ENCODE measurements around the gene APPL1.

Gene APPL1, protein sequence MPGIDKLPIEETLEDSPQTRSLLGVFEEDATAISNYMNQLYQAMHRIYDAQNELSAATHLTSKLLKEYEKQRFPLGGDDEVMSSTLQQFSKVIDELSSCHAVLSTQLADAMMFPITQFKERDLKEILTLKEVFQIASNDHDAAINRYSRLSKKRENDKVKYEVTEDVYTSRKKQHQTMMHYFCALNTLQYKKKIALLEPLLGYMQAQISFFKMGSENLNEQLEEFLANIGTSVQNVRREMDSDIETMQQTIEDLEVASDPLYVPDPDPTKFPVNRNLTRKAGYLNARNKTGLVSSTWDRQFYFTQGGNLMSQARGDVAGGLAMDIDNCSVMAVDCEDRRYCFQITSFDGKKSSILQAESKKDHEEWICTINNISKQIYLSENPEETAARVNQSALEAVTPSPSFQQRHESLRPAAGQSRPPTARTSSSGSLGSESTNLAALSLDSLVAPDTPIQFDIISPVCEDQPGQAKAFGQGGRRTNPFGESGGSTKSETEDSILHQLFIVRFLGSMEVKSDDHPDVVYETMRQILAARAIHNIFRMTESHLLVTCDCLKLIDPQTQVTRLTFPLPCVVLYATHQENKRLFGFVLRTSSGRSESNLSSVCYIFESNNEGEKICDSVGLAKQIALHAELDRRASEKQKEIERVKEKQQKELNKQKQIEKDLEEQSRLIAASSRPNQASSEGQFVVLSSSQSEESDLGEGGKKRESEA

DNA sequence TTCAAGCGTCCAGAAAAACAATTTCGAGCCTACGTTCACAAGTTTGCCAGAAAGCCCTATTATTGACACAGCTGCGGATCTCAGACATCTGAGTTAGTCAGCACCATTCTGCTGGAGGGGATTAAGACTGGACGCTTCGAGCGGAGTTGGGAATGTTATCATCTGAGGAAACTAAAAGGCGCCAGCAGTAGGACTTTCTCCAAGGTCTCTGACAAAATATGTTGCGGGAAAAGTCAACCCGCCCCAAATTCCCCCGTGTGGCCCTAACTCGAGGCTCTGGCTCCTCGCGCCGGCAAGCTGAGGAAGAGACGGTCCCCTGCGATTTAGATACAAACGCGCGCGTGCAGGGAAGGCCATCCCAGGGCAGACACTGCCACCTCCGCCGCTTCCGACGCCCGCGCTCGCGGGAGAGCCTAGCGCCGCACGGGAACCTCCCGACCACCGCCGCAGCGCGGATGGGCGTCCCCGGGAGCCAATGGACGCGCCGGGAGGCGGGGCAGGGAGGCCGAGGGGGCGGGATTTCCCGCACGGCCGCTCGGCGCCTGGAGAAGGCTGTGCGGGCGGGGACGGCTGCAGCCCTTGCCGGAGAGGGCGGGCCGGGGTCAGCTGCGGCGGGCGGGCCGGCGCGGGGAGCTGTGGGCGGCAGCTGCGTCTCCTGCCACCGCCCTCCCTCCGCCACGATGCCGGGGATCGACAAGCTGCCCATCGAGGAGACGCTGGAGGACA, at the start of gene APPL1:
APPL1 (plus strand) TSS at position 526 of the 726 bp plus-strand sequence; CDS start at position 681, 155 bp downstream.
- peak; percentile 21 for DNase-seq

DNA sequence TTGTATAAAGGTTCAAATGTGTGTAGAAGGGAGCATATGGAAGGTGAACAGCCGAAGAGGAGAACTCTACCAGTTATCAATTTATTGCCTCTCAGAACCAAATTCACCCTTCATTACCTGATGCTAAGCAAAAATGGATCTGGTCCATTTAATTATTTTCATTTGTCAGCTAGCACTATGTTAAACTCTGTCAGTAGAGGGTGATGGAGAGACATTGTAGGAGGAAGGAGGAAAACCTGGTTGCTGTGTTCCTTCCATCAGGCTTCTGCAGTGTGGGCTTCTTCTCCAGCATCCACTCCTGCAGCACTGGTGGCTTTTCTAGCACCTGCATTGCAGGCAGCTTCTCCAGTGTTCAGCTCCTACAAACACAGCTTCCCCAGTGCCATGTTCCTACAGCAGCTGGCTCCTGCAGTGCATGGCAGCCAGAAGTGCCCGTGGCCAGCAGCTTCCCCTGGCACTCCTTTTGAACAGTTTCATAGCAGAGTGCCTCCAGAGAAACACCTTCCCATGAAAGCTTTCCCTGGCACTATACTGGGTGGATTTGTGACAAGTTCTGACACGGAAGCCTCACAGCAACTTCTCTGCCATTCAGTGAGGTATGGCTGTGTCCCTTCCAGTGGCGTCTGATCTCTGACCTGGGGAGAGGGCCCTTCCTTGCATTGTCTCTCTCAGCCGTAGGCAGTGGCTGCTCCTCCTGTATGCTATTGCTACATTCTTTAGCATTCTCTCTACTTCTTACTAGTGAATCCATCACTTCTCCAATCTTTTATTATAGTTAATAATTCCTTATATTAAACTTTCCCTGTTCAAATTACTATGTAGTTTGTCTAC, 47.7 kb upstream of the APPL1 start:
- DNase-seq: no peak

DNA sequence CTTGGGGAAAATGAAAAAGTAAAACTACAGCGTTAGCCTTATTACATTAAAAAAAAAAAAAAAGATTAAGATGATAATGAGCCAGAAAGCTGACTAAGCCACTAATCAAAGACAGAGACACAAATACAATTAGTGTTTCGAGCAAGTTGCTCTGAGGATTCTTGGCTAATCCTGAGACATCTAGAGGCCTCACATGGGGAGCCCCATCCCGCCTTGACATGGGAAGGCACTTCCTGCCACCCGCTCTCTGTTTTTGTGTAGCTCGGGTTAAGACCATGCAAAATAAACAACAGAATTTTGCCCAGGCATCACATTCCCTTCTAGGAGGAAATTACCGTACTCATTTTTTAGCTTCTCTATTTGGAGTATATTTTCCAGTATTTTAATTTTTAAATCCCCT, 43.0 kb upstream of the APPL1 start:
- DNase-seq: no peak

DNA sequence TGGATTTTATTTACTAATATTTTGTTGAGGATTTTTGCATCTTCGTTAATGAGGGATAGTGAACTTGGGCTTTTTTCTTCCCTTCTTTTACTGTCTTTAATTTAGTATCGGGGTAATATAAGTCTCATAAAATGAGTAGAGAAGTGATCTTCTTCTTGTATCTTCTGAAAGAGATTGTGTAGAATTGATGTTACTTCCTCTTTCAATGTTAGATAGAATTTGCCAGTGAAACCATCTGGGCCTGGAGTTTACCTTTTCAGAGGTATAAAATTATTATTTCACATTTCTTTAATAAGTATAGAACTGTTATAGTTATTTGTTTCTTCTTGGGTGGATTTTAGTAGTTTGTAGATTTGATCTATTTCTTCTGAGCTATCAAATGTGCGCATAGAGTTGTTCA, 35.5 kb upstream of the APPL1 start:
- no peak for DNase-seq

DNA sequence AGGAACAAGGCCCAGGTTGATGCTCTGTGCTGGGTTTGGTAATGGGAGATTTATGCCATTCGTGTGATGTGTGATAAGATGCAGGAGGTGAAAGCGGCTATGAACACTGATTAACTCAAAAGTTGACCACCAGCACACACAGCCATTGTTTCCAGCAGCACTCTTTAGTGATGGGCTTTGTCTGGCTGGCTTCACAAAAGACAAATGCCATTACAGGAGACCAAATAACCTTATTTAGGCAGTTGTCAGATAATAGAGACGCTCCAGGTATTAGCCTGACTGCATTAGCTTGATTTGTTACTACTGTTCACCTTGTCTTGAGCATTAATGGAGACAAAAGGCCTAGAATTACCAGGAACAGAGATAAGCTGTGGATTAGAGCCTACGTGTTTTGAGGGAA, 32.9 kb upstream of the APPL1 start:
- DNase-seq: no peak

DNA sequence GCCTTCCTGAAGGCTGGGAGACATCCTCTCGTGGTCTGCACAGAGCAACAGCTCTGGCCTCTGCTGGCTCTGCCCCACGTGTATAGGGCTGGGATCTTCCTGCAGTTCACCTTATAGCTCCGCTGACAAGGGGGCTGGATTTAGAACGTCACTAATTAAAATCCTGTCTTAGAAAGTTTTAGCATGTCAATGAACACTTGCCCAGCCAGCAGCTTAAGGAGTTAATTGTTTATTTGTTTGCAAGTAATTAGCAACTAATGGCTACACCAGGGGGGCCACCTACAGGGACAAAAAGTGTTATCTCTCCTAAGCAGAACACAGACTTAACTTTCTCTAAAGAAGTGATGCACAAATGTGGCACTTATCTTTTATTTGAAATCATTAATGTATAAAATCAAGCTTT, 27.6 kb upstream of the APPL1 start, which contains the start of gene HESX1:
HESX1 (minus strand) TSS at position 84 of the 403 bp plus-strand sequence; CDS start at position 24, 60 bp downstream.
- DNase-seq: no peak

DNA sequence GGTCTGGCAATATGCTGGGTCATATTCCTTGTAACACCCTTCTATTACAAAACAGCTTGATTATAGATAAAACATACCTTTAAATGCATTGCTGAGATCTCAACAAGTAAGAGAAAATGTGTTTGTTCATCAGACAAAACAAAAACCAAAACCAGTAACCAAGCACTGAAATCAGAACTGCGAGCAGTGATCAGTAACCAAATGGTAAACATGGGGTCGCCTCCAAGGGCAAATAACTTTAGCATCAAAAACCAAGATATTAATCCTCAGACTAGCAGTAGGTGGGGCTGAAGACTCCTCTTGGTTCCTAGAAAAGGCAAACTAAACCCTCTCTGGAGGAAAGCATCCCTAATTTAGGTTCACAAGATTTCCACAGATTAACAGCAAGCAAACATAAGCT, 21.1 kb upstream of the APPL1 start:
- no peak for DNase-seq

DNA sequence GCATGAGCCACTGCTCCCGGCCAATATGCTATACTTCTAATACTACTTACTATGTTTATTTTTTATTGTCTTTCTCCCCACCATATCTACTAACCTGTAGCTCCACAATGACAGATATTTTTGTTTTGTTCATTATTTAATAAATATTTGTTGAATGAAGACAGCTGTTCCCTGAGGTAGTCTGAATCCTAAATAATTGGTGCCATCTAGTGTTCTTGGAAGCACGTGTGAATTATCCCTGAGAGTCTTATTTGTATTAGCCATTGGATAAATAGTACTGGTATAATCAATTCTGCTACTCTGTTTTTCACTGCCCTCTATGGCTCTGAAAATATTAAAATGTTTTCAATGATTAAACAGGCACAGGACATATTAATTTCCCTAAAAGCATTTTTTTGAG, 5.6 kb upstream of the APPL1 start:
- no peak for DNase-seq

DNA sequence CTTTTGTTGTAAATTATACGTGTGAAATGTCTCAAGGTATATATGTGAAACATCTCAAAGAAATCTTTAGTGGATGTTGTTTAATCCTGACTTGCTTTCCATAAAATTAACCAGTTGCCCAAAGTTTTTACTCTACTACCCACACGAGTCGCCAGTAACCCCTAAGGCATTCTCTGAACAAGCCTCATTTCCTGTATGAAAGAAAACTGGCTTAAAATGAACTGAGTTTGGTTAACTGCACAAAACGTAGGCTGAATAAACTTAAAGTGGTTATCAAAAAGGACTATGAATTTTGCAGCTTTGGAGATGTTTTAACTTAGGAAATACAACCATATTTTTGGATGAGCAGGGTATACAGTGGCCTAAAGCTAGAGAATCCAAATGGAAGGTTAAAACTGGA, 2.7 kb upstream of the APPL1 start:
- no peak for DNase-seq

DNA sequence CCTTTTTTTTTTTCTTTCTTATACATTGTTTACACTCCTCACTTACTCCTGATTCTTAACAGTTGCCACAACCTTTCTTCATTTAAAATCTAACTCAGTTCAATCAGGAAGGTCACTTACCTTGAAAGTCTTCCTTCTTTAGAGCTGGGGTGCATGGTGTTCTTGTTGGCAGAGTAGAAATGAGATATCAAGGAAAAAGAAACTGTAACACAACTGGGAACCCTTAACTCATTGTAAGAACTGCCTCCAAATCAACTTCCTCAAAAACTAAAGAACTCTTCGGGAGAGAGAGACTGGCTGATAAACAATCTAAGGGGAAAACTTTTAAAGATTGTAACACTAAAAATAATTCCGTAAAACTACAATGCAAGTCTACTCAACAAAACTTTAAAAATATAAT, 1.4 kb upstream of the APPL1 start:
- no peak for DNase-seq

DNA sequence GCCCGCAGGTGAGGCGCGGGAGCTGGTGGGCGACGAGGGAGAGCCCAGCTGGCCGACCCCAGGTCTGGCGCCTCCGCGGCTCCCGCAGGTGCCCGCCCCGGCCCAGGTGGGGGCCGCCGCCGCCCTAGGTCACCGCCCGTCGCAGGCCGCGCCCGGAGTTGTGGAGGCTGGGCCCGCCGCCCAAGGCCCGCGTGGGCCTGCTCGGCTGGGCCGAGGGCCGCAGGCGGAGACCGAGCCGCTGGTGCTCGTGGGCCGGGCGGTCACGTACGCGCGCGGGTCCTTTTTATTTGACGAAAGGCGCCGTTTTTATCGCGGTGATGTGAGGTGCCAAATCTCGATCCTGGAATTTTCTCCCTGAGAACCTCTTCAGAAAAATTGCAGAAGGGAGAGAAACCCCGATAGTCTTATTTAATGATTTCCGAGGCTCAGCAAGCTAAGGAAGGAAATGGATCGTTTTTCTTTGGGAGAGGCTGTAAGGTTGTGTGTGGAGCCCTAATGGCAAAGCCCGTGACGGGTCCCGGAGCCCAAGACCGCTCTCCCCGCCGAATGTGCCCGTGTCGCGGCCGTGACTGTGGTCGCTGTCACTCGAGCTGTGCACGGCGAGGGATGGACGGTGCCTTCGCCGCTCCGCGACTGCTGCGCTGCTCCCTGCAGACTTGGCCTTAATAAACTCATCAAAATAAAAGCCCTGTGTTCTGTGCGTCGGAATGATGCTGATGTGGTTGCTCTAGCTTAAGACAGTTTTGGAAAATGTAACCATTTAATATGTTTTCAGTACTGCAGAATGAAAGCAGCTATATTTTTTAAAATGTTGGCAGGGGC, 612 bp downstream of the APPL1 start:
- no peak for DNase-seq

DNA sequence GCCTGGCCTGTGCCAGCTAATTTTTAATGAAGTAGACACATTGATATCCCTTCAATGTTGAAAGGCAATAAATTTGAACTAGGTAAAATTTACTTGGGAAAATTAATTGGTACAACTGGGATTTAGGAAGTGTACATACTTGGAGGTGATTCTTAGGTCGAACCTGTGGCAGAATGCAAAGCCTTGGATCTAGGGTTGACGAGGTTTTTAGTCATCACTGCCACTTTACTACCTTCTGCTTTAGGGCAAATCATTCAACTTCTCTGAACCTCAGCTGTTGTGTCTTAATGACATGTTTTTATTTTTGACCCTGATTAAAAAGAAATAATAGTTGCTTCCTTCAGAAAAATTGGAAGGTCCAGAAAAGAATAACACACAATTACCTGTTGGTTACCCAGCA, 2.5 kb downstream of the APPL1 start:
- DNase-seq: no peak

DNA sequence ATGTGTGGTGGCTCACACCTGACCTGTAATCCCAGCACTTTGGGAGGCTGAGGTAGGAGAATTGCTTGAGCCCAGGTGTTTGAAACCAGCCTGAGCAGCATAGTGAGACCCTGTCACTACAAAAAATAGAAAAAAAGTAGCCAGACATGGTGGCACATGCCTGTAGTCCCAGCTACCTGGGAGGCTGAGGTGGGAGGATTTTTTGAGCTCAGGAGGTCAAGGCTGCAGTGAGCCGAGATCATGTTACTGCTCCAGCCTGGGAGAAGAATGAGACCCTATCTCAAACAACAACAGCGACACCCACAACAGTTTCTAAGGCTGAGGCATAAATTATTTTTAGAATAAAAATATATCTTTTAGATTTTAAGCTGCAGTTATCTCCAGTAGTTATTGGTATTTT, 6.3 kb downstream of the APPL1 start:
- DNase-seq: no peak

DNA sequence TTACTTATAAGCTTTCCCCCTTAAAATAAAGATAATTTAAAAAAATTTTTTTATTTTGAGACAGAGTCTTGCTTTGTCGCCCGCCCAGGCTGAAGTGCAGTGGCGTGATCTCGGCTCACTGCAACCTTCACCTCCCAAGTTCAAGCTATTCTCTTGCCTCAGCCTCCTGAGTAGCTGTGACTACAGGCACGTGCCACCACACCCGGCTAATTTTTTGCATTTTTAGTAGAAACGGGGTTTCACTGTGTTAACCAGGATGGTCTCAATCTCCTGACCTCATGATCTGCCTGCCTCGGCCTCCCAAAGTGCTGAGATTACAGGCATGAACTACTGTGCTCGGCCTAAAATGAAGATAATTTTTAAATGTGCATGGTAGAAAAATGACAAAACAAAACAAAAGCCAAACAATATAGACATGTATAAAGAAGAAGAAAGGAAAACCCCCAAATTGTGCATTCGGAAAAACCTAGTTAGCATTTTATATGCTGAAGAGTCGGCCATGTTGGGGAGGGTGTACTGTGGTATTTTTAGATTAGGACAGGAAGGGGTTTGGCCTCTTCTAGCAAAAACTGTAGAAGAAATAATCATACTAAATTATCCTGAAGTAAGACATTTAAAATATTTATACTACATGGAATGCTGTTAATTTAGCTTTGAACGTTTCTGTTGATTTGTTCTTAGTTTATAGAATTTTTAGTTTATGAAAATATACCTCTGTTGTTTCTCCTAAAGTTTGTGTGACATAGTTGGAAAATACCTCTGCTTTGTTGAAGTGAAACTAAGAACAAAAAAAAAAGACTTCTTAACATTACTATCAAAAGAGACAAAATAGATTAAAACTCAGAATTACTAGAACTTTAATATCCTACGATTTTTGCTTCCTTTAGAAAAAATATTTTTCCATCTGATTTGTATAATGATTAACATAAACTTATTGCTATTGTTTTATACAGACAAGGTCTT, 7.4 kb downstream of the APPL1 start:
- DNase-seq: no peak

DNA sequence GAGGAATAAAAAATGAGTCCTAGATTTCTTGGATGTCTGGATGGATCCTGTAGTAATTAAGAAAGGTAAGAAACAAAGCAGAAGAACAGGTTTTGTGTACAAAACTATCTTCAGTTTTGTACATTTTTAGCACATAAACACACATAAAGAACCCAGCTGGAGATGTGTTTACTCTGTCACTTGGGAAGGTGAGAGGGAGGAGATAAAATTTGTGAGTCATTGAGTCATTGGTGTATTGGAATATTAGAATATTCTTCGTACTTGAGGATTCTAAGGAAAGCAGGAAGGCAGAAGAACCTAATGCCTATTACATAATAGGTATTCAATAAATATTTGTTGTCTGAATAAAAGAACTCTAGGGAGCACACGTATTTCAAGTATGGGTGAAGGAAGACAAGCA, 17.4 kb downstream of the APPL1 start:
- no peak for DNase-seq

DNA sequence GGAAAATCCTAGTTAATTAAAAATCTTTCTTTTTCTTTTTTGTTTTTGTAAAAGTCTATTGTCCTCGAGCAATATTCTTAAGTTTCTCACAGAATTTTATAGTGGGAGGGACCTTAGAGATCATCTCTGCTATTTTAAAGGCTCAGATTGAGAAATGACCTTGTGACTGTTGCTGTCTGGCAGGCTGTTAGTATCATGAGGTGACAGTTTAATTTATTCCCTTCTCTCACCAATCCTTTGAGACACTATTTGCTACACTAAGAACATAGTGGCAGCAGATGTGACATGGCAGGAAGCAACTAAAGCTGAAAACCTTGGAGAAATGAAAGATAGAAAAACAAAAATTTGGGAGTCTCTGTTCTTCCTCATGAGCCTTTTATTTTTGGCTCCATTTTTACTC, 24.9 kb downstream of the APPL1 start:
- DNase-seq: no peak

DNA sequence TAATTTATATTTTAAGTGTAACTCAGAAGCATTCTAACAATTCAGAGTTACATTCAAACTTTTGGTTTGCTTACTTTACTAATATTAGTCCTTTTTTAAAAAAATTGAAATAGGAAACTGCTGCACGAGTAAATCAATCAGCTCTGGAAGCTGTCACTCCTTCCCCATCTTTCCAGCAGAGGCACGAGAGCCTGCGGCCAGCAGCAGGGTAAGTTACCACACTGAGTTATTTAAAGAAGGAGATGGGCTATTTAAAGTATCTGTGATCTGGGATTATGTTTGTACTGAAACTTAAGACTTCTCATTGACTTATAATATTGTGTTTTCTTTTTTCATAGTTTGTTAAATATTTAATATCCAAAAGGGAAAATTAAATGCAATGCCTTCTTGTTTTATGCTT, 29.3 kb downstream of the APPL1 start:
- DNase-seq: no peak

DNA sequence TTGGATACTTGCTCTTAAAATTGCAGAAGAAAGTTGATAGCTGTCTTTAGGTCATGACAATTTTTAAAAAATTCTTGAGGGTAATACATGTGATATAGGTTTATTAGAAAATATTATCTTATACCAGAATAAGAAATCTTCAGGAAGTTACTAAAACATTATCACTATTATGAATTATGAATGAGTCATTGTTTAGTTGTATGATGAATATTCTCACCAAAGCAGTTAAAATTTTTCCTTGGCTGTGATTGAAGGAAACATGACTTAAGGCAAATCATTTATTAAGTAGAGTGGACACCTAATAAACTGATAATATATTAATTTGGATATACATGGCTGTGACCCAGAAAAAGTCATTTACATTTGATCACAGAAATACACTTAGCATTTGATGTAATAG, 30.1 kb downstream of the APPL1 start:
- DNase-seq: no peak

DNA sequence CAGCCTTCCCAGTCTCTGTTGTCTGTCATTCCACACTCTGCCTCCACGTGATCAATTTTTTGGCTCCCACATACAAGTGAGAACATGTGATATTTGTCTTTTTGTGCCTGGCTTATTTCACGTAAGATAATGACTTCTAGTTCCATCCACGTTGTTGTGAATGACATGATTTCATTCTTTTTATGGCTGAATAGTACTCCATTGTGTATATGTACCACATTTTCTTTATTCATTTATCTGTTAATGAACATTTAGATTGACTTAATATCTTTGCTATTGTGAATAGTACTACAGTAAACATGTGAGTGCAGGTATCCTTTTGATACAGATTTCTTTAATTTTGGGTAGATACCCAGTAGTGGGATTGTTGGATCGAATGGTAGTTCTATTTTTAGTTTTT, 33.6 kb downstream of the APPL1 start:
- no peak for DNase-seq

DNA sequence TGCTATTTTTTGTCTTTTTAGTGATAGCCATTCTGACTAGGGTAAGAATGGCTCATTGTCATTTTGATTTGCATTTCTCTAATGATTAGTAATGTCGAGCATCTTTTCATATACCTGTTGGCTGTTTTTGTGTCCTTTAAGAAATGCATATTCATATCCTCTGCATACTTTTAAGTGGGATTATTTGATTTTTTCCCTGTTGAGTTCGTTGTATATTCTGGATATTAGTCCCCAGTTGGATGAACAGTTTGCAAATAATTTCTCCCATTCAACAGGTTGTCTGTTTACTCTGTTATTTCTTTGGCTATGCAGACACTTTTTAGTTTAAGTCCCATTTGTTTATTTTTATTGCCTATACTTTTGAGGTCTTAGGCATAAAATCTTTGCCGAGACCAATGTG, 34.4 kb downstream of the APPL1 start:
- DNase-seq: no peak

DNA sequence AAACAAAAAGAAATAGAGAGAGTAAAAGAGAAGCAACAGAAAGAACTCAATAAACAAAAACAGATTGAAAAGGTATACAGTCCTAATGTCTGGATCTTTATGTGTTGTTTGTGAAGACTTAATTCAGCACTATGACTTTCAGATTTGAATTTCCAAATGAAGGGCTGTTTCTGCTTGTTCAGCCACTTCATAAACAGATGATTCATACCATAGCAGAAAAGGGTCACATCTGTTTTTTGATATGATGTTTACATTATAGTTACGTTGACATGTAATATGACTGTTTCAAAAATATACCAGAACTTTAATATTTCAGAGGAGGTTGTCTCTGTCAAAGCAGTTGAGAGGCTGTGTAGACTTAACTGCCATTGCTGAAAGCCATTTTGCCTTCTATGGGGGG, 40.9 kb downstream of the APPL1 start:
- no peak for DNase-seq
